Measurements from ENCODE around the gene TMEM106B.
"Not testable (repeated sequence)": the region's sequence is repeated elsewhere in the genome, so short reads cannot be mapped to it uniquely, and the experiment has no call there.

The TMEM106B gene

GRCh38 chr7:12222889-12223579, 11.9 kb downstream of the TMEM106B start:
- CTCF ChIA-PET = no interaction called here
- POLR2A ChIA-PET = interaction anchor here (1.2 kb wide), 1 partner anchor 12 kb away, joined by 4 read pairs; the partner anchor contains the start of gene TMEM106B
- TF ChIP-seq SP1 (IDR thresholded peaks at IDR 0.05) (no peak), FOXK2 (IDR thresholded peaks at IDR 0.05) (no peak), BHLHE40 (IDR thresholded peaks at IDR 0.05; ENCODE audit: borderline replicate concordance) (no peak), LEF1 (IDR thresholded peaks at IDR 0.05; ENCODE audit: borderline replicate concordance) (no peak), L3MBTL2 (conservative IDR thresholded peaks at IDR 0.05) (no peak), FOXM1 (IDR thresholded peaks at IDR 0.05; ENCODE audit: borderline replicate concordance) (no peak), HDGF (IDR thresholded peaks at IDR 0.05; ENCODE audit: borderline replicate concordance) (no peak), ARNT (IDR thresholded peaks at IDR 0.05) (no peak)
- no peak for DNase-seq (ENCODE audit: extremely low spot score)

GRCh38 chr7:12225017-12225416, 13.9 kb downstream of the TMEM106B start:
- CTCF ChIA-PET; DNase-seq (ENCODE audit: extremely low spot score); POLR2A ChIA-PET: not testable (repeated sequence)

- no peak for DNase-seq (ENCODE audit: extremely low spot score)
- POLR2A ChIA-PET = no interaction called here
- TF ChIP-seq LEF1 (IDR thresholded peaks at IDR 0.05; ENCODE audit: borderline replicate concordance) (no peak), FOXK2 (IDR thresholded peaks at IDR 0.05) (no peak), HDGF (IDR thresholded peaks at IDR 0.05; ENCODE audit: borderline replicate concordance) (no peak), SUZ12 (IDR thresholded peaks at IDR 0.05) (no peak), ARNT (IDR thresholded peaks at IDR 0.05) (no peak), PKNOX1 (IDR thresholded peaks at IDR 0.05) (no peak), FOXM1 (IDR thresholded peaks at IDR 0.05; ENCODE audit: borderline replicate concordance) (no peak), TARDBP (IDR thresholded peaks at IDR 0.05) (no peak), CTBP1 (IDR thresholded peaks at IDR 0.05; ENCODE audit: borderline replicate concordance) (no peak), L3MBTL2 (conservative IDR thresholded peaks at IDR 0.05) (no peak), SP1 (IDR thresholded peaks at IDR 0.05) (no peak), BHLHE40 (IDR thresholded peaks at IDR 0.05; ENCODE audit: borderline replicate concordance) (no peak), ELF4 (IDR thresholded peaks at IDR 0.05) (no peak), ZNF384 (IDR thresholded peaks at IDR 0.05) (no peak), NFRKB (IDR thresholded peaks at IDR 0.05) (no peak)
- CTCF ChIA-PET = no interaction called here
Observed at GRCh38 chr7:12226756-12227155, 15.7 kb downstream of the TMEM106B start.

GRCh38 chr7:12228024-12228423, 16.9 kb downstream of the TMEM106B start:
- no peak for DNase-seq (ENCODE audit: extremely low spot score)
- ChIA-PET POLR2A (no interaction called here), CTCF (no interaction called here)
- TF ChIP-seq TARDBP (IDR thresholded peaks at IDR 0.05) (no peak), SP1 (IDR thresholded peaks at IDR 0.05) (no peak), L3MBTL2 (conservative IDR thresholded peaks at IDR 0.05) (no peak), ELF4 (IDR thresholded peaks at IDR 0.05) (no peak), LEF1 (IDR thresholded peaks at IDR 0.05; ENCODE audit: borderline replicate concordance) (no peak), ZNF384 (IDR thresholded peaks at IDR 0.05) (no peak), CTBP1 (IDR thresholded peaks at IDR 0.05; ENCODE audit: borderline replicate concordance) (no peak), BHLHE40 (IDR thresholded peaks at IDR 0.05; ENCODE audit: borderline replicate concordance) (no peak), ARNT (IDR thresholded peaks at IDR 0.05) (no peak), FOXM1 (IDR thresholded peaks at IDR 0.05; ENCODE audit: borderline replicate concordance) (no peak), FOXA1 (IDR thresholded peaks at IDR 0.05) (no peak), HDGF (IDR thresholded peaks at IDR 0.05; ENCODE audit: borderline replicate concordance) (no peak), FOXK2 (IDR thresholded peaks at IDR 0.05) (no peak), PKNOX1 (IDR thresholded peaks at IDR 0.05) (no peak), SUZ12 (IDR thresholded peaks at IDR 0.05) (no peak), NFRKB (IDR thresholded peaks at IDR 0.05) (no peak)

- TF ChIP-seq ZNF384 (IDR thresholded peaks at IDR 0.05) = no peak
- no peak for DNase-seq (ENCODE audit: extremely low spot score)
- POLR2A ChIA-PET = no interaction called here
- CTCF ChIA-PET = no interaction called here
Observed at GRCh38 chr7:12229046-12229445, 18.0 kb downstream of the TMEM106B start.

GRCh38 chr7:12231097-12231496, 20.0 kb downstream of the TMEM106B start:
- CTCF ChIA-PET = no interaction called here
- no peak for TF ChIP-seq TARDBP (IDR thresholded peaks at IDR 0.05)
- no peak for TF ChIP-seq SUZ12 (IDR thresholded peaks at IDR 0.05)
- no peak for TF ChIP-seq L3MBTL2 (conservative IDR thresholded peaks at IDR 0.05)
- no peak for TF ChIP-seq FOXK2 (IDR thresholded peaks at IDR 0.05)
- TF ChIP-seq ZNF384 (IDR thresholded peaks at IDR 0.05) = no peak
- no peak for TF ChIP-seq CTBP1 (IDR thresholded peaks at IDR 0.05; ENCODE audit: borderline replicate concordance)
- TF ChIP-seq FOXA1 (IDR thresholded peaks at IDR 0.05) = no peak
- TF ChIP-seq ARNT (IDR thresholded peaks at IDR 0.05) = no peak
- no peak for TF ChIP-seq ELF4 (IDR thresholded peaks at IDR 0.05)
- TF ChIP-seq FOXM1 (IDR thresholded peaks at IDR 0.05; ENCODE audit: borderline replicate concordance) = no peak
- no peak for TF ChIP-seq HDGF (IDR thresholded peaks at IDR 0.05; ENCODE audit: borderline replicate concordance)
- no peak for TF ChIP-seq PKNOX1 (IDR thresholded peaks at IDR 0.05)
- TF ChIP-seq SP1 (IDR thresholded peaks at IDR 0.05) = no peak
- TF ChIP-seq BHLHE40 (IDR thresholded peaks at IDR 0.05; ENCODE audit: borderline replicate concordance) = no peak
- TF ChIP-seq LEF1 (IDR thresholded peaks at IDR 0.05; ENCODE audit: borderline replicate concordance) = no peak
- no peak for TF ChIP-seq NFRKB (IDR thresholded peaks at IDR 0.05)
- no peak for DNase-seq (ENCODE audit: extremely low spot score)
- POLR2A ChIA-PET = no interaction called here

Data from HEK293T (cell line).